NCI-H2029 (cell line): ENCODE measurements around the gene DLG2.
"Not testable (repeated sequence)": the region's sequence is repeated elsewhere in the genome, so short reads cannot be mapped to it uniquely, and the experiment has no call there.

ENCODE experiments used
- DNase-seq: peaks from one replicate; lab custom pipeline; 2025; lab: John Stamatoyannopoulos, UW

DLG2 gene

DNA sequence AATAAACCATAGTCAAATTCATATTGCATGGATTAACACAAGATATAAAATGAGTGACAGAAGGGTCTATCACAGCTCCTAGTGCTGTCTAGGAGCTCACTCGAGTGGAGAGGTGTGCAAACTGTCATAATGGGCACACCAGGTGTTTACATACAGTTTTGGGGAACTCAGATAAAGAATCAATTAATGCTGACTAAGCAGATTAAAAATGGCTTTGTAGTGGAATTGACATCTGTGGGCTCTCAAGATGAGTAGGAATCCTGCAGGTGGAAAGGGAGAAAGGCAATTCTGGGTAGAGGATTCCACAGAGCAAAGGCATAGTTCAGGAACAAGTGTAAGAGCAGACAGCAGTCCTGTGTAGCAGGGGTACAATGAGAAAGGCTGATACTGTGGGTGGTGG is 1844.8 kb downstream of the DLG2 start:
- no peak for DNase-seq

DNA sequence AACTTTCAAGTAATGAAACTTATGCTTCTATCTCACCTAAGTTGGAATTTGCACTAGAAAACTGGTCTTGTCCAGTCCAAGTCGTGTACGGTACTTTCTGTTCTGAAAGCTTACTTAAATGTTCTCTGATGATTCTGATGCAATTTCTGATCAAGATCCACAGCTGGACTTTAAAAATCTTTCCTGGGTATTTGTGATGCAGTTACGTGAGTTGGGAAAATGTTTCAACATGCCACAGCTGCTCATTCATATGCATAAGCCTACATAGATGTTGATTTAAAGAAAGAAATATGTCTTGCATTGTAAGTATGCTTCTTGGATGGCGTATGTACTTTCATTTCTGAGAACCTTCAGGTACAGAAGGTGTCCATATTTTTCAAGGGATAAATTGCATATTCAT is 1847.3 kb downstream of the DLG2 start:
- DNase-seq = no peak

DNA sequence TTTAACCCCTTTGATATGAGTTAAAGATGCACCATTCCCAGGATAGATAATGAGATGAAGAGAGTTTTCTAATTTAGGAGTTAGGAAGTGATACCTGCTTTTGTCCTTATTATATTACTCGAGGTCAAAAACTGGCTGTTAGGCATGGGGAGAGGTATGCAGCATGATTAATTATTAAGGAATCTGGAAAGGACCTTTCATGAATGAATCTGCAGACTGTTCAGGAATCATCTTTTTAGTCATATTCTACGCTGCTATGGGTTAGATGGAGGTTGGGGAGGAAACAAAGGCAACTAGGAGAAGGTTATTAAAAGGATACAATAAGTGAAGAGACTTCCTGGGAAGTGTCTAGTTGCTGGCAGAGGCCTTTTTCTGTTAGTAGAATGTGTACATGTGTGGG is 1848.5 kb downstream of the DLG2 start:
- no peak for DNase-seq

DNA sequence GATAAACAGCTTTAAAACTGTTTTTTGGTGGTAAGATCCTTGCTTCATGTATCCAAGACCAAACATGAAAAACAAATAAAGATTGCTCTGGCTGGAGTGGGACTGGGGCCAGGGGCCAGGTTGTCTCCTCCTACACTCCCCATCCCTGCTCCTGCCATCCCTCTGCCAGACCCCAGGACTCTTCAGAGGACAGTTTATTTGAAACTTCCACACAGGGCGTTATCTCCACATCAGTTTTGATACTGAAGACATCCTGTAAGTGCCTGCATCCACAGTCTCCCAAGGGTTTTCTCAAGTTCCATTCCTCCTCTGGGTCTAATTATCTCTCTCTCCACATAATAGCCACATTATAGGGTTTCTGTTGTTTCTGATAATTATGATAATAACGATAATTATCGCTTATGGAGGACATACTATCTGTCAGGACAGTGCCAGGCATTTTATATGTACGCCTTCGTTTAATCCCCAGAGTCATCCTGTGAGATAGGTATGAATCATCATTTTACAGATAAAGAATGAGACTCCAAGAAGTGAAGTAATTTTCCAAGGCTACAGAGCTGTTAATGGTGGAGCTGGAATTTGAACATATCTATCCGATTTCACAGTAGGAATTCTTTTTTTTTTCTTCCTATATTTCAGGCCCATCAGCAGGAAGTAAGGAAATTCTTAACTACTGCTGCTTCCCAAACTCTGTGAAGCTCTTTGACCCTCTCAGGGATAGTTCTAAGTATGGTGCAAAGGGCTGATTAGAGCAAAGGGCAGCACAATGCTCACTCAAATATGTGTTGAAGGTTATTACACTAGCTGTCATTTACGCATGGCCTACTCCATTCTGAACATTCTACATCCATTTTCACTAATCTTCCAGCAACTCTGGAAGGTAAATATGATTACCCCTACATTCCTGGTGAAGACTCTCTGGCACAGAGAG is 1852.9 kb downstream of the DLG2 start:
- DNase-seq = no peak

DNA sequence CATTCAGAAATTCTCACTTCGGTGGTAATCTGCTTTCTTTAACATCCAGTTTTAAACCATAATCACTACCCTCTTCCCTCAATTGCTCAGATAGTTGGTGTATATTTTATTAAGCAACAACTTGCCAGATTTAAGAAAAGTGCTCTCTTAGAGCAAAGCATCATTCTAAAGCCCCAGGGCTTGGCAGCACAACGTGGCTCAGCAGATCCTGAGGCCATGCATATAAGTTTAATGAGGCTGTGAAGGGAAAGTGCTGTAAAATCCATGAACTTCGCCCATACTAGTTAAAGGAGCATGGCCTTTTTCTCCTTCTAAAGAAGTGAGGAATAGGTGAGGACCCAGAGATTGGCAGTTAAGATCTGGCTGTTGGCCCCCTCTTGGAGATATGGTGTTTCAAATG is 1858.7 kb downstream of the DLG2 start:
- no peak for DNase-seq

DNA sequence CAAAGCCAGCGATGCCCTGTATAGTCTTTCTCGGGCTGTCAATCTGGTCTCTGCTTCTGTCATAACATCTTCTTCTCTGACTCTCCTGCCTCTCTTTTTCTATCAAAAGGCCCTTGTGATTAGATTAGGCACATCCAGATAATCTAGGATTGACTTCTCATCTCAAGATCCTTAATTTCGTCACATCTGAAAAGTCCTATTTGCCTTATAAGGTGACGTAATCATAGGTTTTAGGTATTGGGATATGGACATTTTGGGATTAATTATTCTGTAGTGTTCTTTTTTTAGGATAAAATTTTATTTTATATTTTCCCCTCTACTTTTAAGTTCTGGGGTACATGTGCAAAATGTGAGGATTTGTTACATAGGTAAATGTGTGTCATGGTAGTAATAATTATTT is 1860.2 kb downstream of the DLG2 start:
- DNase-seq = no peak

DNA sequence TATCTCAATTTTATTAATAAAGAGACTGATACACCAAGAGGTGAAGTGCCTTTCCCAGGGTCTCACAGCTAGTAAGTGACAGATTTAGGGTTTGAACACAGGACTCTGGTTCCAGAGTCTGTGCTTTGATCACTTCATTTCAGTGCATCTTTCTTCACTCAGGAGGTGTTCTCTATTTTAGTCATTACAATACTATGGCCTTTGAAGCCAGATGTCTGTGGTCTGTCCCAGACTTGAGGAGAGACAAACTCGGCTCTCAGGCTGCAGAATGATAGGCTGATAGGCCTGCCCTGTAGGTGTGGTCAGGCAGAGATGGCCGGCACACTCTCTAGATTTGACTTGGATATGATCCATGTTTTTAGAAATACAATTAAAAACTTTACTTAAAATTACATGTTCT is 1862.5 kb downstream of the DLG2 start:
- DNase-seq = no peak

DNA sequence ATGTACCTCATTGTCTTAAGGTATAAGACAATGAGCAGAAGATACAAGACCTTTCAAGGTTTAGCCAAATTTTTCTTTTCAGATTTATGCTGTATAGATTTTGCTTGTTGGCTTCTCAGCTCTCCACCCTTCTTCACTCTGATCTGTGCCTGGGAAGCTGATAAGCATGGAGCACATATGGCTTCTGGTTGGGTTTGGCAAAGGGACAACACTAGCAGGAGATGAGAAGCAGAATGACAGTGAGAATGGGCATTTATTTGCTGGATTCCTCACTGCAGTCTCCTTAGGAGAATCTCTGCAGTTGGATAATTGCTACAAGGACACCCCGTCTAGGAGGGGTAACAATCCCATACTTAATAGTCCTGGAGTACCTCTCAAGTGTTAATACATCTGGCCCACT is 1866.2 kb downstream of the DLG2 start:
- no peak for DNase-seq

DNA sequence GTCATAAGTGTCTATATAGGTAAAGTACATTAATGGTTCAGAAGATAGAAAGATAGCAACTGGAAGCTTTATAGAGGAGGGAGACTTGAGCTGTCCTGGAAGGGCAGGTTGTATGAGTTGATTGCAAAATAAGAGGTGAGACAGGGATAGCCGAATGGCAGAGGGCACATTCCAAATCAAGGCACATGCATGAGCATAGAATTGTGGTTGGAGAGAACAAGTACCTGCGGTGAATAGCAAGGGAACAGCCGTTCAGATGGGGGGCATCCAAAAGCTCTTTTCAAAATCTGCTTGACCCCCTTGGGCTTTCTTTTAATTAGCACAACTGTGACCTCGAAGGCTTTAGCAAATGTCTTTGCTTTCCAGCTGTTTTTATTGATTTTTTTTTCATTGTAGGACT is 1868.0 kb downstream of the DLG2 start:
- DNase-seq = no peak

DNA sequence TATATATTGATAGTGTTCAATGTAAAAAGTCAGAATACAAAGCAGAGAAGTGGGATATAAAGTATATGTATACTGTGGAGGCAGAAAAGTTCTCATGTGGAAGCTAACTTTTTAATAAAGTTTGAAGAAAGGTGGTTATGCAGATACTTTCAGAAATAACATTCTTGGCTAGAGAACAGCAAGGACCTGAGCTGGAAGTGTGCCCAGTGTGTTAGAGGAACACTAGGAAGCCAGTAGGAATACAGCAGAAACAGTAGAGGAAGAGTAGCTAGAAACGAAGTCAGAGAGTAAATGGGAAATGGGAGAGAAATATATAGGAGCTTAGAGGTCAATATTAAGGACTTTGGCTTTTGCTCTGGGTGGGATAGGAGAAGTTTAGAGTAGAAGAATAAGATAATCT is 1876.1 kb downstream of the DLG2 start:
- DNase-seq = no peak

DNA sequence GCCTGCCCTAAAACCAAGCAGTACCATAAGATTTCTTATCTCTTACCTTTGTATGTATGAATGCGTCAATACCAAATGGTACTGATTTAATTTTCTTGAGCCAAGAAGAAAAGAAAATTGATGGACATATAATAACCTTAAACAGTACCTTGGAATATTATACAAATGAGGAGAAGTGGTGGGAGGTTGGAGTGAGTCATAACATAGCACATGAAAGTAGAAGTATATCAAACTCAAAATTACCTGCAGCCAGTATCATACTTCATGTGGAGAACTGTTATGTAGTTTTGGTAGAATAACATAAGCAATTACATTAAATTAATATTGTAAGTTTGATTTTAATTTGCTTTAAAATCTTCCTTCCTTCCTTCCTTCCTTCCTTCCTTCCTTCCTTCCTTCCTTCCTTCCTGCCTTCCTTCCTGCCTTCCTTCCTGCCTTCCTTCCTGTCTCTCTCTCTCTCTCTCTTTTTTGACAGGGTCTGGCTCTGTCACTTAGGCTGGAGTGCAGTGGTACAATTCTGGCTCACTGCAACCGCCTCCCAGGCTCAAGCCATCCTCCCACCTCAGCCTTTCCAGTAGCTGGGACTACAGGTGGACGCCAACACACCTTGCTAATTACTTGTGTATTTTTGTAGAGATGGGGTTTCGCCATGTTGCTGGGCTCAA is 1880.1 kb downstream of the DLG2 start:
- DNase-seq = no peak

DNA sequence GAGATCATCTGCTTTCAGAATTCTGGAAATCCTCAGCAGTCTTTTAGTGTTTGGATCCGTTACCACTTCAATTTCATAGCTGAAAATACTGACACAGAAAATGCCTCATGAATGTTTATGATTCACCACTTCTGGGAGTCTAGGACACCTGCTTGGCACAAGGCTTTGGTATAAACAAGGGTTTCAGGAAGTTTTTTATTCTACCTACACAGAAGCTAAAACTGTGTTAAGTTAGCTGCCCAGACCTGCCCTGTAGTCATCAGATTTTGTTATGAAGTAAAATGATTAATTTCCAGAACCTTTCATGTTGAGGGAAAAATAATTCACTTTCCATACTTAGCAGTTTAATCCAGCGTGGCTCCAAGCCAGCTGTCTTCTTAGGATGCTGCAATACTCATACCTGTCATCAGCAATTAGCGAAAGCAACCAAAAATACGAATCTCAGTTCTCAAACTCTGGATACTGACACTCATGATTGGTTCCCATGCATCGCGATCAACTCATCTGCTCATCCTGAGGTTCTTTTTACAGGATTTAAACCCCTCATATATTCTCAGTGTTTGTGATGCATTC is 1882.4 kb downstream of the DLG2 start:
- no peak for DNase-seq

DNA sequence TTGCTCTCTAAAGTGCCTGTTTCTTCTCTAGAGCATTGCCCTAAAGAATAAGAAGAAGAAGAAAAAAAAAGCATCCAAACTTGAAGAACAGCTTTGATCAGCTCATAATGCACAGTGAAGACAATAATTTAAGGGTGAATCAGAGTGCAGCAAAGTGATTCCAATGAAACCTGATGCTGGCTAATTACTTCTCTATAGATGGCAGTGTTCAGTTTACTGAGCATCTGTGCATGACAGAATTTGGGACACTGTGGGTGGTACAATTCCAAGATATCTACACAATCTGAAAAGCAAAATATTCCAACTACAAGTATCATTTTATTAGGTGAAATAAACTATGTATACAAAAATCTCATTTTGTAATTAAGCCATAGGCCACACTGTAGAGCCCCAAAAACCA is 1890.5 kb downstream of the DLG2 start:
- no peak for DNase-seq

DNA sequence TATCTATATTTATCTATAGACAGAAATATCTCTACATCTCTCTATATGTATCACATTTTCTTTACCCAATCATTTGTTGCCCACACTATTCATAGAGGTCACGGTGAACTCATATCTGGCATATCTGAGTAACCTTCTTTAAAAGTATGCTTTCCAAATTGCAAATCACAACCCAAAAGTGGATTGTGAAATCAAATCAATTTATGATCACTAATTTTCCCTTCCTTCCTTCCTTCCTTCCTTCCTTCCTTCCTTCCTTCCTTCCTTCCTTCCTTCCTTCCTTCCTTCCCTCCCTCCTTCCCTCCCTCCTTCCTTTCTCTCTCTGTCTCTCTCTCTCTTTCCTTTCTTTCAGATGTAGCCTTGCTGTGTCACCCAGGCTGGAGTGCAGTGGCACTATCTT is 1893.0 kb downstream of the DLG2 start:
- DNase-seq = no peak

DNA sequence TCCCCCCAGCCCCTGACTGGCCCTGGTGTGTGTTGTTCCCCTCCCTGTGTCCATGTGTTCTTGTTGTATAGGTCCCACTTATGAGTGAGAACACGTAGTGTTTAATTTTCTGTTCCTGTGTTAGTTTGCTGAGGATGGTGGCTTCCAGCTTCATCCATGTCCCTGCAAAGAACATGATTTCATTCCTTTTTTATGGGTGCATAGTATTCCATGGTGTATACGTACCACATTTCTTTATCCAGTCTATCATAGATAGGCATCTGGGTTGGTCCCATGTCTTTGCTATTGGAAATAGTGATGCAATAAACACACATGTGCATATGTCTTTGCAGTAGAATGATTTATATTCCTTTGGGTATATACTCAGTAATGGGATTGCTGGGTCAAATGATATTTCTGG is 1895.9 kb downstream of the DLG2 start:
- DNase-seq = not testable (repeated sequence)

DNA sequence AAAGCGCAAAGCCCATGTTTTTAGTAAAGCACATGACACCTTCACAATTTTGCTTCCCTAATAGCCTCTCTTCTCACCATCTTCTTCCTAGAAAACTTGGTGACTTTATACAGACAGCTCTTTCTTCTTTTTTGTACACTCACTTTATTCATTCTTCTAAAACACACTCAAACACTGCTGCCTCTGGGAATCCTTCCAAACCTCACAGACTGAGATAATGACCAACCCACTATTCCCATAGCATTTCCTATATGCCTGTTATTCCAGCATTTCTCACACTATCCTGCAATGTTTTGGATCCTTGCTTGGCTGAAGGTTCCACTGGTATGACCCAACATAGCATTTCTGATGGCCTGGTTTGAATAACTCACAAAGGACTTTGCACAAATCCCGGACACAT is 1898.9 kb downstream of the DLG2 start:
- no peak for DNase-seq

DNA sequence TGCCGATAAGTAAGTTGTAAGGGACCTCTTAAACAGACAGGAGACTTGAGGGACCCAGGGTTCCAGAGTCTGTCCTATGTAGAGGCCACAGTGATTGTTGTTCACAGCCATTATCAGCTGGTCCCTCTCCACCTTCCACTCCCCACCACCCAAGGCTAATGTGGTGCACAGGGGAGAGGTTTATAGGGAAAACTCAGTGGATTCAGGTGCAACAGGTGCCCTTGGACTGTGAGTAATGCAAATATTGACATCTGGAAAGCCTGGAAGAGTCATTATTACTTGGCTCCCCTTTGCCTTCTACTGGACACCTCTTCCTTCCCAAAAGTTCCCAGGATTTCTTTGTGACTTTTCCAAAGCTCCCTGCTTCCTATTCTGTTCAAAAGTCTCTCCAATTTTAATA is 1899.9 kb downstream of the DLG2 start:
- no peak for DNase-seq

DNA sequence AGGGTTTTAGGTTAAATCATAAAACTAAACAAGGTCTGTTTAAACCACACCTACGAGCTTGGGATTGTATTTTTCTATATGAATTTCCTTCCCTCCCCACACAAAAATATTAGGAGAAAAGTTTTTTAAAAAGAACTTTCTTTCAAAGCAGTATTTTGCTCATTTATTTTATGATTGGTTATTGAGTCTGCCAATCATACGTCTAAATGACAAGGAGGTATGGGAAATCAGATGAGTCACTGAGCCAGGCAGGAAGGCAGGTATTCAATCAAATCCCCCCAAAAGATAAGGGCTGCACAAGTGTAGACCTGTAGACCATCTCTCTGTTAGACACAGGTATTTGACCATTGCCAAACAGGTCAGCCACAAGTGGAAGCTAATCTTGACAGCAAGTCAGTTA is 1900.8 kb downstream of the DLG2 start:
- DNase-seq = no peak

DNA sequence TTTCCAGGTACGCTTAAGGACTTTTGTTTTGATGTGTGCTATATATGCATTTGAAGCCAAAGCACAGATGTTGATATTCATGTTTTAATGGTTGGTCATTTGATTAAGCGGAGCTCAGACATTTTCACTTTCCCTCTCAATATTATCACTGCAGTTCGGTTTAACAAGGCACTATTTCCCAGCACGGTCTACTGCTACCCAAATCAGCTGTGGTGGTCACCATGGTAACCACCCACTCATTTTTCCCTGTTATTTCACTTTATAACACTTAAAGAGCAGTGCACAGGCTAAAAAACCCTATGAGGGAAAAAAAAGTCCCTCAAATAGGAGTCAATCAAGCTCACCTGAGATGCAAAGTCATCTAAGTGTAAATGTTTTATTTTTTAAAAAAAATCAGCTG is 1901.4 kb downstream of the DLG2 start:
- no peak for DNase-seq

DNA sequence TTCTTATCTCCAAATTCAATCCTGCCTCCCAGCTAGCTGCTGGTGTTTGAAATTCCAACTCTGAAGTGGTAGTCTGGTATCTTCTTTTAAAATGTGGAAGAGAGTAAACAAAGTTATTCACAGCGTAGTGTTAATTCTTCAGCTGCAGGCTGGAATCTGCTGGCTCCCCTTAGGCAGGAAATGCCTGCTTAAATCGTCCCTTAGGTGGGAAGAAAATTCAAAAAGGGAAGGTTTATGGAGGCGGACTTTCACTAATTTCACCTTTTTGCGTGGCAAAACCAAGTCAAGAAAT is 1901.9 kb downstream of the DLG2 start:
- no peak for DNase-seq

DNA sequence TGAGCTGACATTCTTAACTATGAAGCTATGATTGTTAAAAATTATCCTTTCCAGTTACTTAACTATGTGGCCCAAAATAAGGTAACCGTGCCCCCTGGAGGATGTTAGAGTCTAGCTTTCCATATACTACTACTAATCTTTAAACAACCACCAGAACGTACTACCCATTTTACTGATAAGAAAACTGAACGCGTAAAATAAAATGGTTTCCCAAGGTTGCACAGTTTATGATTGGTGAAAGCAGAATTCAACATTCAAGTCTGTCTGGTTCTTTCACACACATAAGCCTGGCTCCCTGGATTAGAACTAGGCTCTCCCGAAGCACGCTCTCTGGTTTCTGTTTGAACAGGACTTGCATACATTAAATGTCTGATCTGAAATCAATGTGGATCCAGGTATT is 1903.1 kb downstream of the DLG2 start:
- DNase-seq = no peak

DNA sequence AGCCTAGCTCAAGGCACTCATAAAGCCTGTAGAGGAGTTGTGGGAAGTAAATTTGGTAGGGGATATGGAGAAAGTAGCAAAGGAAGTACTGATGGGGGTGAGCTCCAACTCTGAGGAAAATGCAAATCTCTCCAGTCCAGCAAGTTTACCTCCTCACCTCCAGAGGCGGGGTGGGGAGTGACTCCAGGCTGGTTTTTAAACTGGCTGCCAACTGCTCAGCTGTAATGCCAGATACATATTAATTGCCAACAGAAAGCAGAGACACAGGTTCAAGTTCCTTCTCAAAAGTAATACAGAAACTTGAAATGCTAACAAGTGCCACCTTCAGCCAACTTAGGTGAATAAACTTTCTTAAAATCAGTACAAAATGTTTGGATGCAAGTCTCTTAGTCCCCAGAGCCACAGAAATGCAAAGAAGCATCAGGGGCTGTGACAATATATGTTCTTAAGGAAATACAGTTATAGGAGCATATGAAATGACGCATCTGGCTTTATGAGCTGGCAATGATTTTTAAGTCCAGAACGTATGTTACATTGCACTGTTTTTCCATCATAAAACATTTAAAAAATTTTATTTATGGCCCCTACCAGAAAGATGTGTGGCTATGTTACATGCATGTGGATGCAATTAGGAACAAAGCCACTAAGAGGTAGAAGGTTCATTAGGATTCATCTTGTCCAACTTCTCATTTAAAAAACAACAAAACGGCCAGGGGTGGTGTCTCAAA is 1904.6 kb downstream of the DLG2 start:
- no peak for DNase-seq

DNA sequence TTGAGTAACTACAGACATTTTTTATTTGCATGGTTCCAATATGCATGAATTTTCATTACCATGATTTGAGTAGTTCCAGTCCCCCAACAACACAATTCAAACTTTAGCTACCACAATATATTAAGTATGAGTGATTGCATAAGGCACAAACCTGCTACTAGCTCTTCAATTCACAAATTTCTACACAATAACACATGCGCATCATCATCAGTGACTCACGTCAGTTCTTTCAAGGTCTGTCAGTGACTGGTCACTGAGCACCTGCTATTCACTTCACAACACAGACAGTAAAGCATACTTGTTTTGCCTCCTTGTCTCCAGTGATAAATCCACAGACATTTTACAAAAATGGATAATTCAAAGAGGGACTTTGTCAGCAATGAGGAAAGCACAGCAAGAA is 1905.9 kb downstream of the DLG2 start:
- no peak for DNase-seq
